HG03354 (cell line): ENCODE results near the gene FAM217B.

ENCODE experiments used
- ATAC-seq: cut with Tn5 transposase; IDR thresholded peaks from one replicate; pipeline ENCODE4 v1.9.1; 2021; ENCODE audit warnings: mild to moderate bottlenecking; ENCODE audit not compliant: unreplicated experiment, poor library complexity, severe bottlenecking

The FAM217B gene

DNA sequence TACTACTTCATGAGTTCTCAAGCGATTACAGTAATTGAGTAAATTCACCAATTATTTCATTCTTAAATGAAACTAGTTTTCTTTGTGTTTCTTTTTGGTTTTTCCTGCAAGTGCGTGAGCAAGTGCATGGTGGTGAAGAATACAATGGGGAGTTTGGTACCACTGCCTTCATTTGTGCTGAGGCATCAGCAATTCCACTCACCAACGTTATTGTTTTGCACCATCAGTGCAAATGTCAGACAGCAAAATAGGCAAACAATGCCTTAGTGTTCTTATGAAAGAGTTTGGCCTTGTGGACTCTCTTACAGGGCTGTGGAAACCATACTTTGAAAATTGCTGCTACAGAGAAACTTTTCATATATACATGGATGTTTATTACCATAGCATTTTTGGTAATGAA is 26.2 kb downstream of the FAM217B start:
- ATAC-seq, result no peak

DNA sequence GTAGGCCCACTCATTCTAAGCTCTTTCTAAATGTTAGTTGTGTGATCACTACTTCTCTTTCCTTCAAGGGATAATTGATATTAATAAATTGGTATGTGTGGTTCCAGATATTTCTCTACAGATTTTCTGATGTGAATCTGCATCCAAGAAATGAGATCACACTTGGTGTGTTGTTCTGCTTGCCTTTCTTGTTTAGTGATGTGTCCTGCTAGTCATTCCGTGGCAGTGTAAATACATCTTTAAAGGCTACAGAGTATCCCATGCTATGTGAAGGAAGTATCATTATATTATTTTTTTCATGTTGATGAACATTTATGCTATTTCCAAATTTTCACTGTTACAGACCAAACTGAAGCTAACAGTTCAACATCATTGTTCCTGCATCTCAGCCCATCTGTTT is 31.2 kb downstream of the FAM217B start:
- no peak for ATAC-seq

DNA sequence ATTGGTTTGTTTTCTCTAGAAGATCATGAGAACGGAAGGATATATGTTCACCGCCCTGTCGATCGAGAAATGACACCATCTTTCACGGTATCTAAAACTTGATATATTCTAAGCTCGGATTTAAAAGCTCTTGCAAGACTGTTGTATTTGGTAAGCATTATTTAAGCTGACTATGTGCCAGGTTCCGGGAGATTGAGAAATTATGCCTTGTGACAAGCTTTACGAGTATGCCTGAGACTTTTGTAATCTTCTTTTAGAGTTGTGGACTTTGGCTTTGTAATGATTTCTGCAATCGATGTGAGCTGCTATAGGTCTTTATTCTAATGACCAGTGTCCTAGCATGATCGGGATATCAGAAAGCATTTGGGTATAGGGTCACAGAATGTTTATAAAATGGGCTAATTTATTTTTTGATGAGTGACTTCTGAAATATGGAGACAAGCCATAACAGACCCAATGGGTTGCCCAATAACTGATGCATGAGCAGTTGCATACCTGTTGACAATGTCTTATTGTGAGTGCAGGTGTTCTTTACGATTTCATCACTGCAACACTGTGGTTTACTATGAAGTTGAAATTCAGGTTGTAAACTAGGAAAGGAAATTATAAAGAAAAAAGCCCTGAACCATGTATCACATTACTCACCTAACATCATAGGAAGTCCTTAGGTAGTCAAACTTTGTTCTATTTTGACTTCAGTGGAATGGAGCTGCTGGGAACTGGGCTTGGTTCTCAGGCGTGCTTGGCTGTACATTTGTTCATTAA is 32.0 kb downstream of the FAM217B start:
- no peak for ATAC-seq

DNA sequence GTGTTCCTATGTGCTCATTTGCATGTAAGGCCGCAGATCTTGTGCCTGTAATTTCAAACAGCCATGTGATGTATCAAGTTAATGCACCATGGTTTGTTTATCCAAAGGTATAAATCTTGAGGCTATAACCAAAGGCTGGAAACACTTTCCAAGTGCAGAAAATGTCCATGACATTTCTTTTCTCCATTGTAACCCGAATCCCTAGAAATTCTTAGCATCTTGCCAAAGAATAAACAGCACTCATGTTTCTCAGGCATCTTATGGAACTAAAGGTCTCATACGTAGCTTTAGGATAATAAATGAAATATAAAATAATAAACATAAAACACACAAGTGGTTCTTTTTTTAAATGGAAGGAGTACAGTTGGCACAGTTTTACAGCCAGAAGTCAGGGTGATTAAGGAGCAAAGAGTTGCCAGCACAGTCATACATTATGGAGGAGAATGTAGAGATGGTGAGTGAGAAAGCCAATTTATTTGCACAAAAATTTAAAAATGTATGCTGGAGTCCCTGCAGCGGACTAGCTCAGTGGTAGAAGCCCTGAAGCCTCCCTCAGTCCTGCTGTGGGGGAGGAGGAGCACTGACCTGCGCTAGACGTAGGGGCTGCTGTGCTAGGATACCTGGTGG is 36.1 kb downstream of the FAM217B start:
- ATAC-seq, result no peak

DNA sequence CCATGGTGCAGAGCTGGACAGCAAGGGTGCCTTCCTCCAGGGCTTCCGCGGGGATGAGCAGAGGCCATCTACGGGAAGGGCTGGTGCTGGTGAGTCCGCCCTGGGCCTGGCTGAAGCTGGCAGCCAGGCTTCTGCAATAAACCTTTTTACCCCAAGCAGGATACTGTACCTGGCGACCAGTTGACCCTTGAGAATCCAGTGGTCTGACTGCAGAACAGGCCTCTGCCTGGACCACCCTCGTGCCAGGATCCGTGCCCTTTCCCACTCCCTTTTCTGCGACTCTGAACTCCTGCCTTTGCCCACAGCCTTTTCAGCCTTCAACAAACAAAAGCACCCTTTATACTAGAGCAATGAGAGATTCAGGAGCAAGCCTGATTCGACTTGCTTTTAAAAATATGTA is 36.9 kb downstream of the FAM217B start:
- no peak for ATAC-seq

DNA sequence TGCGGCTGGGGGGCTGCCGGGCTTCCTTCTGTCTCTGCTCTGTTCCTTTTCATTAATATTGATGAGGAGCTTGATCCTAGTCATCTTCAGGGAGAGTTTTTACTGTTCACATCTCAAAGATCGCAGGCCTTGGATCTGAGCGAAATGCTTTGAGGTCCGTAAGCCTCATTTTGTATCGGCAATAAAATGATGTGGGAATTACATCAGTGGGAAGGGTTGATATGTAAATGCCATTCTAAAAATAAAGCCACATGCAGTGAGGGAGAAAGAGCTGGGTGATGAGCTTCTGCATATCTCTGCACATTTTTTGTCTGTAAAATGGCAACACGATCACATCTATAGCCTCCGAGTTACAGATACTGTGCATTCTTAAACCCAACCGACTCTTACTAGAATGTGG is 42.9 kb downstream of the FAM217B start:
- ATAC-seq, result no peak

DNA sequence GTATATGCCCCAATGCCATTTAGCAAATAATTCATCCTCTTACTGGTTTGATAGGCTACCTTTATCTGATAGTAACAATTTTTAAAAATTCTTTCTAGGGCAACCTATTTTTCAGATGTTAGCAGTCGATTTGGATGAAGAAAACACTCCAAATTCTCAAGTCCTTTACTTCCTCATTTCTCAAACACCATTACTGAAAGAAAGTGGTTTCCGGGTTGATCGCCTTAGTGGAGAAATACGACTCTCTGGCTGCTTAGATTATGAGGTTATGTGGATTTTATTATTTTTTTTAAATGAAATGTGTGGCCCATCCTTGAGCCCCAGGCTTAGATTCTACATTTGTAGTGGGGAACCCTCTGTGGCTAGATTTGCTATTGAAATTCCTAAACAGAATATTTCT is 44.4 kb downstream of the FAM217B start:
- no peak for ATAC-seq

DNA sequence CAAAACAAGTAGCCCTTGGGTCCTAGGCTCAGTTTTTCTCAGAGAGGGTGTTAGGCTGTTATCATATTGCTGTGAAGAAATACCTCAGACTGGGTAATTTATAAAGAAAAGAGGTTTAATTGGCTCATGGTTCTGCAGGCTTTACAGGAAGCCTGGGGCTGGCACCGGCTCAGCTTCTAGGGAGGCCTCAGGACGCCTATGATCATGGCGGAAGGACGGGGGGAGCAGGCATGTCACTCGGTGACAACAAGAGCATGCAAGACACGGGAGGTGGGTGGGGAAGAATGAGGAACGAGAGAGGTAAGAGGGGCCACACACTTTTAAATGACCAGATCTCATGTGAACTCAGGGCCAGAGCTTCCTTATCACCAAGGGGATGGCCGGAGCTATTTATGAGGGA is 45.0 kb downstream of the FAM217B start:
- no peak for ATAC-seq

DNA sequence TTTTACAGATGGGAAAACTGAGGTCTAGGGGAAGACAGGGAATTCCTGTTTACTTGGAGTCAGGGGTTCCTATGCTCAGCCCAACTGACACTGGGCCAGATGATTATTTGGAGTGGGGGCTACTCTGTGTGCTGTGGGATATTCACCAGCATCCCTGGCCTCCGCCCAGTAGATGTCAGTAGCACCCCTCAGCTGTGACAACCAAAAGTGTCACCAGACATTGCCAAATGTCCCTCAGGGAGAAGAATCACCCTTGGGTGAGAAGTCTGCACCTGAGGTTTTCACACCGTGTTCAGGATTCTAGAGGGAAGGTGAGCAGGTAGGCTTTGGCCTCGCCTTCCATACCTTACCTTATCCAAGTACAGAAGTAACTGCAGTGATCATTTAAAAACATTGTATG is 45.7 kb downstream of the FAM217B start:
- no peak for ATAC-seq

DNA sequence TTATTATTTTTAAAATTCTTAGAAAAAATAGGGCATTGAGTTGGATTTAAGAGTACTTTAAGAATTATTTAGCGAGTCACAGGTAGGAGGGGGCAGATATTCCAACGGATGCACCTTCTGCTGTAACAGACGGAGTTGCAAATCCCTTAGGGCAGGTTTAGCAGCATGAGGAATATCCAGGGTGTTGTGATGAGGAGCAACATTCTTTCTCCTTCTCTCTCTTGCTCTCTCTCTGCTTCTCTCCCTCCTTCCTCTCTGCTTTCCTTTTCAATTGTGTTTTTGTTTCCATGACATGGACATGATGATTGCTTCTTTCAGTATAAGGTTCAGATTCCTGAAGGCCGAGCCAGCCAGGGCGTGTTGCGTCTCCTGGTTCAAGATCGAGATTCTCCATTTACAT is 46.9 kb downstream of the FAM217B start:
- no peak for ATAC-seq

DNA sequence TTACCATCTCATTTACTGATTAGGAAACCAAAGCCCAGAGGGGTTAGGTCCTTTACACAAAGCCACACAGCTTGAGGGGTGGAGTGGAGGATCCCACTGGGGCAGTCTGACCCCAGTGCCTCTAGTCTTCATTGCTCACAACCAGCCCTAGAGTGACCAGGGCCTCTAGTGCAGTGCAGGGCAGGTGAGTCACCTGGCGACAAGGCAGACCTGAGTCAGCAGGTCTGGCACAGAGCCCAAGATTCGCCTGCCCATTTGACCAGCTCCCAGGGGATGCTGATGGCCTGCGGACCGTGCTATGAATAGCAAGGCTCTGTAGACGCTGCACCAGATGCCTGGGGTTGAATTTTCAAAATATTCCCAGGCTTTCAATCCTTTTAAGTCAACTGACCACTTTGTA is 48.0 kb downstream of the FAM217B start:
- ATAC-seq, result no peak

DNA sequence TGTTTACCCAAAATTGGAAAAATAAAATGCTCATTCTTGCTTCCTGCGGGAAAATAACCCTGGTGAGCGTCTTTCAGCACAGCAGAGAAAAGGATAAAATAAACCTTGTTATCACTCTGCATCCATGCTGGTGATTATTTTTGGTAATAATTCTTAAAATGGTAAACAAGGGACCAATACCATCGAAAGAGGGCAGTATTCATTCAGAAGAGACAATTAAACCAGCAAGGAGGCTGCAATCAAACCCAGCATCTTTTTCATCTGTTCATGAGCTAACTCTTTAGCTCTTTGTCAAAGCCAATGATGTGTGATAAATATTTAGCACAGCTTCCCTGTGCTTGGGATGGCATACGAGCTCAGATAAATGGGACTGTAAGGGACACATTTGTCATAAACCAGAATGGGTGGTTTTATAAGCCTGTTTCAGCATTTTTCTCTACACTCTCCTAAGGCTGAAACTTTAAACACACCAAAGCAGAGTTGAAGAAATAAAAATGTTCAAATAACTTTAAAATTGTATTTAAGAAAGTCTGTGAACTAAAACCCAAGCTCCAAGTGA is 52.4 kb downstream of the FAM217B start:
- no peak for ATAC-seq

DNA sequence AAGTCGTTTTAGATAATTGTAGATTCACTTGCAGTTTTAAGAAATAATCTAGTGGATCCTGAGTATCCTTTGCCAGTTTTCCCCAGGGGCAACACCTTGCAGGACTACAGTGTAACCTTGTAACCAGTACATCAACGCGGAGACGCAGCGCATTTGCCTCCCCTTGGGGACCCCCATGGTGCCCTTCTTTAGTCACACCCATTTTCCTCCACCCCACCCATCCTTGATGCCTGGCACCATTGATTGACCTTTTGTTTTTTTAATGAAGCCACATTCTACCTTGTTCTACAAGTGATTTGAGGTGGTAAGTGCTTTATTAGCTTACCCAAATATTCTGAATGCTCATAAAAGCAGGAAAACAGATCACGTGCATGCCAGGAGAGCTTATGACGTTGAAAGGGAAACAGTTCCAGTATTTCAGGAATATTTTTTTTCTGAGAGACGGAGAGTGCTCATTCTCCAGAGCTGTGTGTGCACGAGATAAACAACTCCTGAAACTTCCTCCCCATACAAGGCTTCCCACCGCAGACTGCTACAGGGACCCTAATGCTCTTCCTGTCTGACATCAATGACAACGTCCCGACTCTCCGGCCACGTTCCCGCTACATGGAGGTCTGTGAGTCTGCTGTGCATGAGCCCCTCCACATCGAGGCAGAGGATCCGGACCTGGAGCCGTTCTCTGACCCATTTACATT is 53.7 kb downstream of the FAM217B start:
- no peak for ATAC-seq

DNA sequence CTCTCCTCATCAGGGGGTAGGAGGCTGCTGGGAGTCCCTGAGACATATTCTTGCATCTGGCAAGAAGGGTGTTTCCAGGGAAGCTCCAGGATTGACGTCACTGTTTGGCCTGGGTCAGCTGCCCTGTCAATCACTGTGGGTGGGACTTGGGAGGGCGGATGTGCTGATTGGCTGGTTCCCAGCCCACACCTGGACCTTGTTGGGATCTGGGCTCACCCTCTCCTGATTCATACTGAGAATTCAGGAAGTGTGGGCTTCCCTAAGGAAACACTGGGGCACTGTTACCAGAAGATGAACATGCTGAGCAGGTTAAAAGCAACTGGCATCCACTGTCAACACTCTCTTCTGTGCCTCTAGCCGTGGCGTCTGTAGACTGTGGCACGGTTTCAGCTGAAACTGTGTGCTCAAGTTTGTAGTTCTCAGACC is 54.5 kb downstream of the FAM217B start:
- no peak for ATAC-seq

DNA sequence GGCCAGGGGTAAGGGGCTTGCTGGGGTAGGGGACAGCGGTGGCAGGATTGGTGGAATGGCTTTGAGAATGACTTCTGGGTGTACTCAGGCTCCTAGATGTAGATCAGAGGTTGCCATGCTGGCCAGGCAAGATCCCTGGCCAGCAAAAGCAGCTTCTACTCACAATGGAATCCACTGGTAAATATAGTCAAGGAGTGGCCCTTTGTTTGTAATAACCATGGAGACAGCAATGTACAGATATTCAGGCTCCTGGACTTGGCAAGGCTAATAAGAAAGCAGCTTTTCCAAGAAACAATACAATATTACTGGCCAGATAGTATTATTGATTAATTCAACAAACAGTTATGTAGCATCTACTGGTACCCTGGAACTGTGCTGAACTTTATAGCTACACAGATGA is 55.9 kb downstream of the FAM217B start:
- no peak for ATAC-seq

DNA sequence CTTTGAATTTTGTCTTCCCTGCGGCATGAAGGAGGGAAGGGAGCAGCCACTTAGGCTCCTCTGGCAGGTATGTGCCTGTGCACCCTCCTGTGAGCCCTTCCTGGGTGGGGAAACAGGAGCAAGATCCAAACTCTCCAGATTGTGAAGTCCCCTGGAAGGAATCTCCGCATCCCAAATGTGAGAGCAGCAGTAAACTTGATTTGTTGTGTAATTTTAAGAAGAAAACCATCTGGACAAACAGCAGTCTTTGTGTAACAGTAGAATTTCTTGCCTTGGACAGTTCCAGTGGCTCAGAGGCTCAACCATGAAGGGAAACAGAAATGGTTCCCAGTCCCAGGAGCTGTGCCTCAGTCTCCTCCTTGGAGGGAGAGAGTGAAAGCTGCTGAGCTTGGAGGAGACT is 57.7 kb downstream of the FAM217B start:
- ATAC-seq, result no peak
